CD8-positive, alpha-beta memory T cell (primary cell): ENCODE measurements around the gene SEC23IP. TPM values are rescaled to one million over a fixed set of nuclear protein-coding genes. Genes with fewer than 3 reads are reported as not detected.
"Not testable (repeated sequence)": the region's sequence is repeated elsewhere in the genome, so short reads cannot be mapped to it uniquely, and the experiment has no call there.

Source experiments
- CTCF ChIA-PET: fragments of 350-600 bp; sonication (Branson Sonifier 250); formaldehyde crosslinking; loops from one replicate; lab custom pipeline; 2021; ENCODE audit warnings: antibody characterized with exemption; lab: Charles Lee
- POLR2A ChIA-PET: fragments of 350-600 bp; sonication (Branson Sonifier 250); formaldehyde crosslinking; loops from one replicate; lab custom pipeline; 2021; ENCODE audit warnings: antibody characterized with exemption; lab: Charles Lee
- DNase-seq, 5 donors: peaks; one replicate each; pipeline versions ENCODE4 v3.0.0 to v3.0.0-alpha.2; 2020 to 2022; ENCODE audit warnings: mixed read lengths in 1 of 5
- H3K27ac ChIP-seq: one replicate; pipeline ENCODE4 v1.7.0; 2013; ENCODE audit warnings: low read depth, mild to moderate bottlenecking, low read length, moderate library complexity
- H3K27me3 ChIP-seq: 2 replicates; pipeline ENCODE4 v1.7.0; 2013; ENCODE audit warnings: low read length, mild to moderate bottlenecking; ENCODE audit not compliant: insufficient read depth, poor library complexity, severe bottlenecking
- H3K36me3 ChIP-seq: 2 replicates; pipeline ENCODE4 v1.7.0; 2013; ENCODE audit warnings: mild to moderate bottlenecking, low read length, moderate library complexity; ENCODE audit not compliant: insufficient read depth
- H3K4me1 ChIP-seq: 2 replicates; pipeline ENCODE4 v1.7.0; 2013; ENCODE audit warnings: mild to moderate bottlenecking, low read length, moderate library complexity; ENCODE audit not compliant: insufficient read depth
- H3K4me3 ChIP-seq: 2 replicates; pipeline ENCODE4 v1.7.0; 2013; ENCODE audit warnings: mild to moderate bottlenecking, low read length
- H3K9me3 ChIP-seq: 2 replicates; pipeline ENCODE4 v1.7.0; 2013; ENCODE audit warnings: mild to moderate bottlenecking, low read length
- H3K27ac Mint-ChIP-seq, 8 donors: one replicate each; pipeline ENCODE4 v1.8.0; 2020 to 2021; ENCODE audit warnings: mixed read lengths in 8 of 8, mild to moderate bottlenecking in 6 of 8, inconsistent platforms in 3 of 8, moderate library complexity in 3 of 8
- H3K27me3 Mint-ChIP-seq, 2 donors: one replicate each; pipeline ENCODE4 v1.8.0; 2020 to 2021; ENCODE audit warnings: mixed read lengths in 2 of 2, mild to moderate bottlenecking in 1 of 2, moderate library complexity in 1 of 2
- H3K36me3 Mint-ChIP-seq, 3 donors: one replicate each; pipeline ENCODE4 v1.8.0; 2020 to 2021; ENCODE audit warnings: mixed read lengths in 3 of 3, inconsistent platforms in 1 of 3, mild to moderate bottlenecking in 1 of 3
- H3K4me1 Mint-ChIP-seq, 3 donors: one replicate each; pipeline ENCODE4 v1.8.0; 2020 to 2021; ENCODE audit warnings: mixed read lengths in 3 of 3, inconsistent platforms in 1 of 3, mild to moderate bottlenecking in 1 of 3
- H3K4me3 Mint-ChIP-seq, 7 donors: one replicate each; pipeline ENCODE4 v1.8.0; 2020 to 2021; ENCODE audit warnings: mixed read lengths in 7 of 7, mild to moderate bottlenecking in 6 of 7, moderate library complexity in 4 of 7, inconsistent platforms in 2 of 7
- H3K9me3 Mint-ChIP-seq, 5 donors: one replicate each; pipeline ENCODE4 v1.8.0; 2020 to 2022; ENCODE audit warnings: mixed read lengths in 5 of 5, mild to moderate bottlenecking in 3 of 5, moderate library complexity in 2 of 5, inconsistent platforms in 1 of 5
- polyA plus RNA-seq: library from polyadenylated mRNA; unstranded; fragments of 300-500 nt; fragmentation: Illumina TruSeq; gene quantifications from one replicate; pipeline ENCODE4 v1.2.3, GENCODE V29; 2021
- total RNA-seq, 2 experiments: library from RNA; stranded (reverse); gene quantifications; one replicate each; pipeline ENCODE4 v1.2.3, GENCODE V29; 2021

The SEC23IP gene
- total and polyA plus RNA-seq, 3 experiments from 2014 or later = 46.4 to 79.0 (median 74.0) TPM

DNA sequence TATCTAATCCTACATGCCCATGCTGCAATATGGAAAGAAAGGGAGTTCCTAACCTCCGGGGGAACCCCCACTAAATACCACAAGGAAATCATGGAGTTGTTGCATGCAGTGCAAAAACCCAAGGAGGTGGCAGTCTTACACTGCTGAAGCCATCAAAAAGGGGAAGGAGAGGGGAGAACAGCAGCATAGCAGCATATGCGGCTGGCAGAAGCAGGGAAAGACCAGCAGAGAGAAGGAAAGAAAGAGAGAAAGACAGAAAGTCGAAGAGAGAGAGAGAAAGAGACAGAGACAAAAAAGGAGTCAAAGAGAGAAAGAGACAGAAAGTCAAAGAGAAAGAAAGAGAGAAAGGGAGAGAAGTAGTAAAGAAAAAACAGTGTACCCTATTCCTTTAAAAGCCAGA, 3.8 kb upstream of the SEC23IP start:
- CTCF ChIA-PET, H3K36me3 ChIP-seq, H3K27me3 Mint-ChIP-seq, POLR2A ChIA-PET, H3K27me3 ChIP-seq, H3K4me3 ChIP-seq, H3K9me3 ChIP-seq, H3K27ac ChIP-seq, H3K9me3 Mint-ChIP-seq, H3K27ac Mint-ChIP-seq, DNase-seq: not testable (repeated sequence)
- Mint-ChIP-seq H3K4me3 (peak overlapping the region in 1 of 7 donors; percentile 74), H3K4me1 (peaks cover 13 to 15% (median 14%) of the 10 kb centered on the region in 3 donors), H3K36me3 (peaks cover 0 to 11% (median 3%) of the 10 kb centered on the region in 3 donors)
- H3K4me1 ChIP-seq = peaks cover 10% of the 10 kb centered on the region

DNA sequence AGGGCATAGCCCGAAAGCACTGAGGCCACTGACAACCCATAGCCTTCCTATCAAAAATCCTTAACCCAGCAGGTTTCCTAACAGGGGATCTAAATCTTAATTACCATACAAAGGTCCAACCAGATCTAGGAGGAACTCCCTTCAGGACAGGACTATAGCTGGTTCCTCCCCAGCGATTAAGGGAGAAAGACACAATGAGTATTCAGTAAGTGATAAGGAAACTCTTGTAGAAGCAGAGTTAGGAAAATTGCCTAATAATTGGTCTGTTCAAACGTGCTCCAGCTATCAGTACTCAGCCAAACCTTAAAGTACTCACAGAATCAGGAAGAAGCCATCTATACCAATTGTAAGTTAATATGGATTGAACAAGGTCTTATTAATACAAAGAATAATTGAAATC, 3.3 kb upstream of the SEC23IP start:
- H3K4me3 ChIP-seq, CTCF ChIA-PET, H3K36me3 ChIP-seq, H3K9me3 Mint-ChIP-seq, POLR2A ChIA-PET, DNase-seq, H3K27me3 Mint-ChIP-seq, H3K27ac ChIP-seq, H3K9me3 ChIP-seq, H3K27me3 ChIP-seq: not testable (repeated sequence)
- peaks cover 0 to 13% (median 3%) of the 10 kb centered on the region in 3 donors for H3K36me3 Mint-ChIP-seq
- H3K4me1 ChIP-seq = peaks cover 15% of the 10 kb centered on the region
- H3K27ac Mint-ChIP-seq = peak overlapping the region in 2 of 8 donors; percentile 24 to 37
- H3K4me1 Mint-ChIP-seq = peaks cover 18 to 20% (median 19%) of the 10 kb centered on the region in 3 donors
- peak overlapping the region in 1 of 7 donors; percentile 74 for H3K4me3 Mint-ChIP-seq

DNA sequence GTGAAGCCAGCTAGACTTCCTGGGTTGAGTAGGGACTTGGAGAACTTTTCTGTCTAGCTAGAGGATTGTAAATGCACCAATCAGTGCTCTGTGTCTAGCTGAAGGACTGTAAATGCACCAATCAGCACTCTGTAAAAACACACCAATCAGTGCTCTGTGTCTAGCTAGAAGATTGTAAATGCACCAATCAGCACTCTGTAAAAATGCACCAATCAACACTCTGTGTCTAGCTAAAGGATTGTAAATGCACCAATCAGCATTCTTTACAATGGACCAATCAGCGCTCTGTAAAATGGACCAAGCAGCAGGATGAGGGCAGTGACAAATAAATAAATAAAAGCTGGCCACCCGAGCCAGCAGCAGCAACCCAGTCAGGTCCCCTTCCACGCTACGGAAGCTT, 2.2 kb upstream of the SEC23IP start:
- H3K27me3 Mint-ChIP-seq, H3K9me3 ChIP-seq, DNase-seq, H3K4me3 ChIP-seq, H3K9me3 Mint-ChIP-seq, H3K27ac ChIP-seq, H3K27ac Mint-ChIP-seq, H3K27me3 ChIP-seq, POLR2A ChIA-PET, H3K36me3 ChIP-seq: not testable (repeated sequence)
- peaks cover 16% of the 10 kb centered on the region for H3K4me1 ChIP-seq
- peaks cover 28 to 31% (median 29%) of the 10 kb centered on the region in 3 donors for H3K4me1 Mint-ChIP-seq
- peak overlapping the region in 2 of 7 donors; percentile 36 to 37 for H3K4me3 Mint-ChIP-seq
- peaks cover 0 to 14% (median 3%) of the 10 kb centered on the region in 3 donors for H3K36me3 Mint-ChIP-seq
- CTCF ChIA-PET = interaction anchor here (1.0 kb wide), 1 partner anchor 9 kb away, joined by 3 read pairs; no protein-coding TSS in a partner anchor

DNA sequence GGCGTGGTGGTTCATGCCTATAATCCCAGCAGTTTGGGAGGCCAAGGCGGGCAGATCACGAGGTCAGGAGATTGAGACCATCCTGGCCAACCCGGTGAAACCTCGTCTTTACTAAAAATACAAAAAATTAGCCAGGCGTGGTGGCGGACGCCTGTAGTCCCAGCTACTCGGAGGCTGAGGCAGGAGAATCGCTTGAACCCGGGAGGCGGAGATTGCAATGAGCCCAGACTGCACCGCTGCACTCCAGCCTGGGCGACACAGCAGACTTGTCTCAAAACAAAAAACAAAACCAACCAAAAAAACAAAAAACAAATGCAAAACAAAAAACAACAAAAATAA, 712 bp upstream of the SEC23IP start:
- H3K27me3 Mint-ChIP-seq, H3K9me3 ChIP-seq, DNase-seq, H3K27me3 ChIP-seq, H3K9me3 Mint-ChIP-seq, H3K36me3 ChIP-seq: not testable (repeated sequence)
- Histone ChIP-seq H3K4me1 (peaks cover 20% of the 10 kb centered on the region), H3K4me3 (peak overlapping the region; percentile 99), H3K27ac (peak overlapping the region; percentile 95)
- H3K36me3 Mint-ChIP-seq = peaks cover under 1 to 20% (median 3%) of the 10 kb centered on the region in 3 donors
- H3K4me1 Mint-ChIP-seq = peaks cover 43 to 46% (median 44%) of the 10 kb centered on the region in 3 donors
- peak overlapping the region; percentile 91 to 100 (median 99) for H3K4me3 Mint-ChIP-seq
- CTCF ChIA-PET = interaction anchor here (1.1 kb wide), 1 partner anchor 20 kb away, joined by 12 read pairs; the partner anchor contains the start of gene MCMBP
- peak overlapping the region in 7 of 8 donors; percentile 31 to 100 (median 96) for H3K27ac Mint-ChIP-seq
- POLR2A ChIA-PET = interaction anchor here (0.8 to 1.6 kb wide), 3 partner anchors 19 to 33 kb away, joined by 3 to 37 read pairs (median 3); partner anchors contain the start of gene MCMBP

DNA sequence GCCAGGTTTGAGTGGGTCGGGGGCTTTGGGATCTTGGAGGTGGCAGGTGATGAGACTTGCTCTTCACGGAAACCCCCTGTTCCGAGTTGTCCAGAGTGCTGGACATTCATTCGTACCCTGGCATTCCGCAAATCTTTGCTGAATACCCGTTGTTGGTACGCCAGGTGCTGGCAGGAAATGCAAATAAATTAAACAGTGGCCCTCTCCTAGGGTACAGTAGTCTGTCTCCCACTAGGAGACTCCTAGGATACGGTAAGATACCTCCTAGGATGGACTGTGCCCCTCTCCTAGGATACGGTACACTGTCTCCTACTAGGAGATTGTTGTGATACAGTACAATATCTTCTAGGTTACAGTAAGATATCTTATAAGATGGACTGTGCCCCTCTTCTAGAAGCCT, 544 bp downstream of the SEC23IP start:
- H3K4me1 ChIP-seq = peaks cover 23% of the 10 kb centered on the region
- DNase-seq = no peak
- CTCF ChIA-PET = interaction anchor here (0.6 to 1.1 kb wide), 2 partner anchors 21 to 128 kb away, joined by 3 to 12 read pairs; partner anchors contain the start of gene MCMBP
- POLR2A ChIA-PET = interaction anchor here (0.6 to 1.6 kb wide), 3 partner anchors 20 to 32 kb away, joined by 3 to 37 read pairs (median 3); partner anchors contain the start of gene MCMBP
- peak overlapping the region; percentile 99 for H3K4me3 ChIP-seq
- Mint-ChIP-seq H3K4me1 (peaks cover 50 to 54% (median 54%) of the 10 kb centered on the region in 3 donors), H3K36me3 (peaks cover 3 to 21% (median 3%) of the 10 kb centered on the region in 3 donors), H3K4me3 (peak overlapping the region; percentile 91 to 100 (median 99)), H3K27me3 (no peaks in the 10 kb centered on the region), H3K9me3 (peaks cover 0 to 2% (median 0%) of the 10 kb centered on the region in 5 donors), H3K27ac (peak overlapping the region; percentile 84 to 100 (median 99))
- H3K9me3 ChIP-seq = no peaks in the 10 kb centered on the region
- H3K27me3 ChIP-seq = no peaks in the 10 kb centered on the region
- peak overlapping the region; percentile 95 for H3K27ac ChIP-seq
- H3K36me3 ChIP-seq = no peaks in the 10 kb centered on the region

DNA sequence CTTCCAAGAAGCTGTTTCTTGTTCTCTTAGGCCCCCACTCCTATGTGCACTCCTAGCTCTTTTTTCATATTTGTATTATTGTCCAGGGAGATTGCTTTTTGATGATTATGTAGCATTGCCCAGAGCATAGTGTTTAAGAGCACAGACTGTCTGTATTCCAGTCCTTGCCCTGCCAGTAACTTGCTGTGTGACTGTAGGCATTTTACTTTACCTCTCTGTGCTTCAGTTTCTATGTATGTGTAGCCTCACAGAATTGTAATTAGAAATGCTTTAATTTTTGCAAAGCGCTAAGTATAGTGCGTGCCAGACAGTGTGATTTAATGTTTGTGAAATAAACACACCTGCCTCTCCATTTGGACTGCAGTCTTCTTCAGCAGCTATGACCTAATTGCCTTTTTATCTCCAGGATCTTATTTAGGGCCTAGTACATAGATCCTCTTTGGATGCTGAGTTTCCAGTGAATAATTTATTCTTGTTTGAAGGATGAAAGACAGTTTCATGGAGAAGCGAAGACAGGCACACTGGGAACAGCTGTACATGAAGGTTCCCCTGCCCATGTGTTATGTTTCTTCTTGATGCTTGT, 1.4 kb downstream of the SEC23IP start:
- no peak for DNase-seq
- no peaks in the 10 kb centered on the region for H3K27me3 ChIP-seq
- peaks cover 9% of the 10 kb centered on the region for H3K36me3 ChIP-seq
- Mint-ChIP-seq H3K4me1 (peaks cover 59 to 63% (median 62%) of the 10 kb centered on the region in 3 donors), H3K4me3 (peak overlapping the region; percentile 70 to 100 (median 99)), H3K27me3 (no peaks in the 10 kb centered on the region), H3K27ac (peak overlapping the region; percentile 41 to 100 (median 97)), H3K9me3 (peaks cover 0 to 2% (median 0%) of the 10 kb centered on the region in 5 donors), H3K36me3 (peaks cover 3 to 30% (median 11%) of the 10 kb centered on the region in 3 donors)
- no peak overlapping the region for H3K27ac ChIP-seq
- POLR2A ChIA-PET = no interaction called here
- CTCF ChIA-PET = no interaction called here
- H3K4me3 ChIP-seq = no peak overlapping the region
- H3K9me3 ChIP-seq = no peaks in the 10 kb centered on the region
- H3K4me1 ChIP-seq = peaks cover 23% of the 10 kb centered on the region

DNA sequence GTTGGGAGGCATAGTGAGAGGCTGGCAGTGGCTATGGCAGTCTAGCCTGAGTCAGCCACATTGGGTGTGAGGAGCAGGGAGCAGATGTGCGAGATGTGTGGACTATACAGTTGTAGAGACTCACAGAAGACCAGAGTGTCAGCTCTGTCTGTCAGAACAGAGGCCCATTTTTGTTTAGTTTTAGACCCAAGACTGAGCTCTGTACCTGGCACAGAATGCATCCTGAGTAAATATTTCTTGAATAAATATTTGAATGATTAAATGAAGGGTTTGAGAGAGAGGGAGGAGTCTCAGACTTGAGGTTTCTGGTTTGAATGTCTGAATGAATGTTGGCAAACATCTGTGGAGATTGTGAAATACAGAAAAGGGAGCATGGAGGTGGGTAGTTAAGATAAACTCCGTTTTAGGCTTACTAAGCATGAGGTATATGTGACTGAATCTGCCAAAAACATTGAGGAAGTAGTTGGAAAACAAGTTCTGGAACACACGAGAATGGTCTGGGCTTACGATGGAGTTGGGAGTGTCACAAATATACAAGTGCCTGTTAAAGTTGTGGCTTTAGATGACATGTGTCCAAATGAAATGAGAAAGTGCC, 3.6 kb downstream of the SEC23IP start:
- Histone ChIP-seq H3K4me1 (peaks cover 23% of the 10 kb centered on the region), H3K27ac (no peak overlapping the region), H3K4me3 (no peak overlapping the region), H3K27me3 (no peaks in the 10 kb centered on the region), H3K36me3 (peaks cover 9% of the 10 kb centered on the region), H3K9me3 (no peaks in the 10 kb centered on the region)
- Mint-ChIP-seq H3K27me3 (no peaks in the 10 kb centered on the region), H3K9me3 (no peaks in the 10 kb centered on the region), H3K4me1 (peaks cover 67 to 74% (median 73%) of the 10 kb centered on the region in 3 donors), H3K4me3 (peak overlapping the region in 1 of 7 donors; percentile 35), H3K36me3 (peaks cover 3 to 38% (median 13%) of the 10 kb centered on the region in 3 donors), H3K27ac (peak overlapping the region in 7 of 8 donors; percentile 20 to 86 (median 56))
- CTCF ChIA-PET = no interaction called here
- POLR2A ChIA-PET = no interaction called here
- DNase-seq = no peak
